WTC11 (cell line): ENCODE results near the gene MGAT3. TPM values are rescaled to one million over a fixed set of nuclear protein-coding genes. Genes with fewer than 3 reads are reported as not detected.
A peak's percentile ranks its signal among the peaks of the same experiment; 100 is the strongest.

ENCODE experiments used
- ATAC-seq: fragments of 200-7000 bp; cut with Tn5 transposase; 2 replicates; pipeline ENCODE4 v1.10.0; 2021; ENCODE audit warnings: mild to moderate bottlenecking, moderate library complexity
- CTCF ChIA-PET: fragments of 300-600 bp; sonication (Branson Sonifier 250); formaldehyde crosslinking; loops from one replicate; lab custom pipeline; 2021; ENCODE audit warnings: antibody characterized with exemption; lab: Charles Lee
- POLR2A ChIA-PET: fragments of 350-600 bp; sonication (Branson Sonifier 250); formaldehyde crosslinking; loops from one replicate; lab custom pipeline; 2021; ENCODE audit warnings: antibody characterized with exemption; lab: Charles Lee
- DNase-seq: peaks from one replicate; pipeline ENCODE4 v3.0.0; 2021; ENCODE audit warnings: low spot score
- H3K27ac Mint-ChIP-seq: 2 replicates; pipeline ENCODE4 v1.8.0; 2021; ENCODE audit warnings: mixed read lengths
- H3K27me3 Mint-ChIP-seq: 2 replicates; pipeline ENCODE4 v1.8.0; 2021; ENCODE audit warnings: low read depth, mild to moderate bottlenecking, moderate library complexity, mixed read lengths
- H3K36me3 Mint-ChIP-seq: 2 replicates; pipeline ENCODE4 v1.8.0; 2021; ENCODE audit warnings: mixed read lengths
- H3K4me1 Mint-ChIP-seq: 2 replicates; pipeline ENCODE4 v1.8.0; 2022; ENCODE audit warnings: mixed read lengths
- H3K4me3 Mint-ChIP-seq: 2 replicates; pipeline ENCODE4 v1.8.0; 2021; ENCODE audit warnings: mild to moderate bottlenecking, moderate library complexity, mixed read lengths
- H3K9me3 Mint-ChIP-seq: 2 replicates; pipeline ENCODE4 v1.8.0; 2021; ENCODE audit warnings: mixed read lengths
- ATF1 ChIP-seq: sonication (generic); formaldehyde crosslinking; IDR thresholded peaks from 2 replicates; pipeline ENCODE4 v1.8.1; 2023; ENCODE audit warnings: mild to moderate bottlenecking, moderate library complexity, missing genetic modification reagents
- CREB1 ChIP-seq: sonication (generic); formaldehyde crosslinking; IDR thresholded peaks from 2 replicates; pipeline ENCODE4 v1.8.0; 2023; ENCODE audit warnings: mild to moderate bottlenecking, missing genetic modification reagents
- EMX1 ChIP-seq: fragments of 250-450 bp; sonication (Bioruptor Pico); IDR thresholded peaks from 2 replicates; pipeline ENCODE4 v1.8.0; 2021; ENCODE audit warnings: mild to moderate bottlenecking
- ETV6 ChIP-seq: sonication (generic); formaldehyde crosslinking; IDR thresholded peaks from 2 replicates; pipeline ENCODE4 v1.8.1; 2022; ENCODE audit warnings: mild to moderate bottlenecking, missing genetic modification reagents
- HMGA2 ChIP-seq: fragments of 250-450 bp; sonication (Bioruptor Pico); IDR thresholded peaks from 2 replicates; pipeline ENCODE4 v1.4.0; 2021; ENCODE audit warnings: mild to moderate bottlenecking, moderate library complexity
- KAT7 ChIP-seq: sonication (generic); formaldehyde crosslinking; IDR thresholded peaks from 2 replicates; pipeline ENCODE4 v1.8.1; 2023; ENCODE audit warnings: missing genetic modification reagents, mild to moderate bottlenecking, borderline replicate concordance
- OVOL2 ChIP-seq: fragments of 250-450 bp; sonication (Bioruptor Pico); IDR thresholded peaks from 2 replicates; pipeline ENCODE4 v1.9.0; 2021; ENCODE audit warnings: mild to moderate bottlenecking, borderline replicate concordance
- SP1 ChIP-seq: sonication (generic); formaldehyde crosslinking; conservative IDR thresholded peaks from 2 replicates; pipeline ENCODE4 v1.8.1; 2022; ENCODE audit warnings: missing genetic modification reagents
- TEAD1 ChIP-seq: sonication (generic); formaldehyde crosslinking; IDR thresholded peaks from 2 replicates; pipeline ENCODE4 v1.8.0; 2022; ENCODE audit warnings: mild to moderate bottlenecking, missing genetic modification reagents
- ZNF396 ChIP-seq: fragments of 250-450 bp; sonication (Bioruptor Pico); IDR thresholded peaks from 2 replicates; pipeline ENCODE4 v1.8.0; 2021; ENCODE audit warnings: mild to moderate bottlenecking, moderate library complexity, borderline replicate concordance
- ZNF416 ChIP-seq: fragments of 250-450 bp; sonication (Bioruptor Pico); IDR thresholded peaks from 2 replicates; pipeline ENCODE4 v1.9.0; 2021; ENCODE audit warnings: mild to moderate bottlenecking, inconsistent platforms
- total RNA-seq: library from RNA; stranded (reverse); gene quantifications from 3 replicates; pipeline ENCODE4 v1.2.3, GENCODE V29; 2021
- TF ChIP-seq, protein P1 (sequence below): sonication (generic); formaldehyde crosslinking; IDR thresholded peaks from 2 replicates; pipeline ENCODE4 v1.8.0; 2022; ENCODE audit warnings: mild to moderate bottlenecking, missing genetic modification reagents
- TF ChIP-seq, protein P2 (sequence below): sonication (generic); formaldehyde crosslinking; IDR thresholded peaks from 2 replicates; pipeline ENCODE4 v1.8.0; 2023; ENCODE audit warnings: missing genetic modification reagents, mild to moderate bottlenecking, borderline replicate concordance
- TF ChIP-seq, protein P3 (sequence below): fragments of 250-450 bp; sonication (Bioruptor Pico); IDR thresholded peaks from 2 replicates; pipeline ENCODE4 v1.9.0; 2021; ENCODE audit warnings: mild to moderate bottlenecking
- TF ChIP-seq, protein P4 (sequence below): sonication (generic); formaldehyde crosslinking; IDR thresholded peaks from 2 replicates; pipeline ENCODE4 v1.8.1; 2023; ENCODE audit warnings: mild to moderate bottlenecking, missing genetic modification reagents, moderate library complexity
- TF ChIP-seq, protein P5 (sequence below): sonication (generic); formaldehyde crosslinking; IDR thresholded peaks from 2 replicates; pipeline ENCODE4 v1.8.0; 2022; ENCODE audit warnings: mild to moderate bottlenecking, missing genetic modification reagents

Gene MGAT3
- total RNA-seq, 1 experiment from 2014 or later = 11.4 TPM

DNA sequence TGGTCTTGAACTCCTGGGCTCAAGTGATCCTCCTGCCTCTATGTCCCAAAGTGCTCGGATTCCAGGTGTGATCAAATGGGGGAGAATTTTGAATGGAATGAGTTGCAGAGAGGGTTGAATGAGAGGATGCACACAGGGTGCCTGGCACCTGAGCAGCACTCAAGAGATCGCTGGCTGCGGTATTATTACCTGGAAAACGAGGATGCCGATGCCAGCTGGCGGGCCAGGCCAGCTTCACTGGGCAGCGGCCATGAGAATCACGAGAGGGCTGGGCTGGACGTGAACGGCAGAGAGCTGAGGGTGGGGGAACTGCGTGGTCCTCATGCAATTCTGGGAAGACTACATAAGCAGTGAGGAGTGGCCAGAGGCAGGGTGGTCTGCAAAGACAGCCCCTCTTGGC is 2.9 kb downstream of the MGAT3 start (continued):
- TF ChIP-seq, protein P1, sequence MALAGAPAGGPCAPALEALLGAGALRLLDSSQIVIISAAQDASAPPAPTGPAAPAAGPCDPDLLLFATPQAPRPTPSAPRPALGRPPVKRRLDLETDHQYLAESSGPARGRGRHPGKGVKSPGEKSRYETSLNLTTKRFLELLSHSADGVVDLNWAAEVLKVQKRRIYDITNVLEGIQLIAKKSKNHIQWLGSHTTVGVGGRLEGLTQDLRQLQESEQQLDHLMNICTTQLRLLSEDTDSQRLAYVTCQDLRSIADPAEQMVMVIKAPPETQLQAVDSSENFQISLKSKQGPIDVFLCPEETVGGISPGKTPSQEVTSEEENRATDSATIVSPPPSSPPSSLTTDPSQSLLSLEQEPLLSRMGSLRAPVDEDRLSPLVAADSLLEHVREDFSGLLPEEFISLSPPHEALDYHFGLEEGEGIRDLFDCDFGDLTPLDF (CRISPR knock-in tag) = no peak
- TF ChIP-seq, protein P2, sequence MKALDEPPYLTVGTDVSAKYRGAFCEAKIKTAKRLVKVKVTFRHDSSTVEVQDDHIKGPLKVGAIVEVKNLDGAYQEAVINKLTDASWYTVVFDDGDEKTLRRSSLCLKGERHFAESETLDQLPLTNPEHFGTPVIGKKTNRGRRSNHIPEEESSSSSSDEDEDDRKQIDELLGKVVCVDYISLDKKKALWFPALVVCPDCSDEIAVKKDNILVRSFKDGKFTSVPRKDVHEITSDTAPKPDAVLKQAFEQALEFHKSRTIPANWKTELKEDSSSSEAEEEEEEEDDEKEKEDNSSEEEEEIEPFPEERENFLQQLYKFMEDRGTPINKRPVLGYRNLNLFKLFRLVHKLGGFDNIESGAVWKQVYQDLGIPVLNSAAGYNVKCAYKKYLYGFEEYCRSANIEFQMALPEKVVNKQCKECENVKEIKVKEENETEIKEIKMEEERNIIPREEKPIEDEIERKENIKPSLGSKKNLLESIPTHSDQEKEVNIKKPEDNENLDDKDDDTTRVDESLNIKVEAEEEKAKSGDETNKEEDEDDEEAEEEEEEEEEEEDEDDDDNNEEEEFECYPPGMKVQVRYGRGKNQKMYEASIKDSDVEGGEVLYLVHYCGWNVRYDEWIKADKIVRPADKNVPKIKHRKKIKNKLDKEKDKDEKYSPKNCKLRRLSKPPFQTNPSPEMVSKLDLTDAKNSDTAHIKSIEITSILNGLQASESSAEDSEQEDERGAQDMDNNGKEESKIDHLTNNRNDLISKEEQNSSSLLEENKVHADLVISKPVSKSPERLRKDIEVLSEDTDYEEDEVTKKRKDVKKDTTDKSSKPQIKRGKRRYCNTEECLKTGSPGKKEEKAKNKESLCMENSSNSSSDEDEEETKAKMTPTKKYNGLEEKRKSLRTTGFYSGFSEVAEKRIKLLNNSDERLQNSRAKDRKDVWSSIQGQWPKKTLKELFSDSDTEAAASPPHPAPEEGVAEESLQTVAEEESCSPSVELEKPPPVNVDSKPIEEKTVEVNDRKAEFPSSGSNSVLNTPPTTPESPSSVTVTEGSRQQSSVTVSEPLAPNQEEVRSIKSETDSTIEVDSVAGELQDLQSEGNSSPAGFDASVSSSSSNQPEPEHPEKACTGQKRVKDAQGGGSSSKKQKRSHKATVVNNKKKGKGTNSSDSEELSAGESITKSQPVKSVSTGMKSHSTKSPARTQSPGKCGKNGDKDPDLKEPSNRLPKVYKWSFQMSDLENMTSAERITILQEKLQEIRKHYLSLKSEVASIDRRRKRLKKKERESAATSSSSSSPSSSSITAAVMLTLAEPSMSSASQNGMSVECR (CRISPR knock-in tag) = no peak
- TF ChIP-seq CREB1 (CRISPR knock-in tag) (no peak), ZNF396 (CRISPR knock-in tag) (no peak), HMGA2 (CRISPR knock-in tag) (no peak), KAT7 (CRISPR knock-in tag) (no peak)
- TF ChIP-seq, protein P3, sequence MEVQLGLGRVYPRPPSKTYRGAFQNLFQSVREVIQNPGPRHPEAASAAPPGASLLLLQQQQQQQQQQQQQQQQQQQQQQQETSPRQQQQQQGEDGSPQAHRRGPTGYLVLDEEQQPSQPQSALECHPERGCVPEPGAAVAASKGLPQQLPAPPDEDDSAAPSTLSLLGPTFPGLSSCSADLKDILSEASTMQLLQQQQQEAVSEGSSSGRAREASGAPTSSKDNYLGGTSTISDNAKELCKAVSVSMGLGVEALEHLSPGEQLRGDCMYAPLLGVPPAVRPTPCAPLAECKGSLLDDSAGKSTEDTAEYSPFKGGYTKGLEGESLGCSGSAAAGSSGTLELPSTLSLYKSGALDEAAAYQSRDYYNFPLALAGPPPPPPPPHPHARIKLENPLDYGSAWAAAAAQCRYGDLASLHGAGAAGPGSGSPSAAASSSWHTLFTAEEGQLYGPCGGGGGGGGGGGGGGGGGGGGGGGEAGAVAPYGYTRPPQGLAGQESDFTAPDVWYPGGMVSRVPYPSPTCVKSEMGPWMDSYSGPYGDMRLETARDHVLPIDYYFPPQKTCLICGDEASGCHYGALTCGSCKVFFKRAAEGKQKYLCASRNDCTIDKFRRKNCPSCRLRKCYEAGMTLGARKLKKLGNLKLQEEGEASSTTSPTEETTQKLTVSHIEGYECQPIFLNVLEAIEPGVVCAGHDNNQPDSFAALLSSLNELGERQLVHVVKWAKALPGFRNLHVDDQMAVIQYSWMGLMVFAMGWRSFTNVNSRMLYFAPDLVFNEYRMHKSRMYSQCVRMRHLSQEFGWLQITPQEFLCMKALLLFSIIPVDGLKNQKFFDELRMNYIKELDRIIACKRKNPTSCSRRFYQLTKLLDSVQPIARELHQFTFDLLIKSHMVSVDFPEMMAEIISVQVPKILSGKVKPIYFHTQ (CRISPR knock-in tag) = no peak
- TF ChIP-seq, protein P4, sequence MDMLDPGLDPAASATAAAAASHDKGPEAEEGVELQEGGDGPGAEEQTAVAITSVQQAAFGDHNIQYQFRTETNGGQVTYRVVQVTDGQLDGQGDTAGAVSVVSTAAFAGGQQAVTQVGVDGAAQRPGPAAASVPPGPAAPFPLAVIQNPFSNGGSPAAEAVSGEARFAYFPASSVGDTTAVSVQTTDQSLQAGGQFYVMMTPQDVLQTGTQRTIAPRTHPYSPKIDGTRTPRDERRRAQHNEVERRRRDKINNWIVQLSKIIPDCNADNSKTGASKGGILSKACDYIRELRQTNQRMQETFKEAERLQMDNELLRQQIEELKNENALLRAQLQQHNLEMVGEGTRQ (CRISPR knock-in tag) = no peak

DNA sequence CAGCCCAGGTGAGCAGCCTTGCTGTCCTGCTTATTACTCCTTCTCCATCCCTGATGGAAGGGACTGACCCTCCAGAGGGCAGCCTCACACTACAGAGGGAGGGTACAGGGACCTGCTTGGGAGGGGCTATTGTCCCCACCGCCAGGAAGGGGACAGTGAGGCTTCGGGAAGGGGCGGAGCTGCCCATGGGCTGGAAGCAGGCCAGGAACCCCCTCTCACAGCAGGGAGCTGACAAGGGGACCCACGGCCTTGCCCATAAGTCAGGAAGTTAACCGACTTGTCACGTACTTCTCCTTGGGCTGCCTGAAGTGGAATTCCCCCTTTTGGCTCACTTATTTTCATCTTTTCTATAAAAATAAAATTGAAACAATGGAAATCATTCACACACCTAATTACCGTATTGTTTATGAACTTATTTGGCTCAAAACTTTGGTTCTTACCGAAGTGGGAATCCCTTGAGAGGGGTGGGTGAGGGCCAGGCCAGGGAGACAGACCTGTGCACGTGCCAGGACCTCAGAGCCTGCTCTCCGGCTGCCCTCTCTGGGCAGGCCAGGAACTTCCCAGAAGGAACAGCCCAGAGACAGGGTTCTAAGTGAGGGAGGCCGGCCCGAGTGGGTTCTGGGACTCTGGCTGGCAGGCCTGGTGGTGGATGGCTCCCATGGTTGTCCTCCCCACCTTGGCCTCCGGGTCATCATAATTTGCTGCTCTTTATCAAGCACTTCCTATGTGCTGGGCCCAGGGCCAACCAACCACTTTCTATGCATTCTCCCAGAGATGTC is 5.8 kb downstream of the MGAT3 start:
- H3K4me3 Mint-ChIP-seq = no peak overlapping the region
- peak; percentile 41; the same call in 1 of the 2 replicates for TF ChIP-seq SP1 (CRISPR knock-in tag)
- TF ChIP-seq TEAD1 (CRISPR knock-in tag) = no peak
- ATAC-seq (peak; percentile 81), DNase-seq (peak; percentile 62)
- H3K36me3 Mint-ChIP-seq = no peaks in the 10 kb centered on the region
- H3K4me1 Mint-ChIP-seq = peaks cover 11% of the 10 kb centered on the region
- no peaks in the 10 kb centered on the region for H3K9me3 Mint-ChIP-seq
- ChIA-PET POLR2A (interaction anchor here (0.5 to 1.1 kb wide), 2 partner anchors 21 to 55 kb away, joined by 3 read pairs; no protein-coding TSS in a partner anchor), CTCF (interaction anchor here (0.6 to 2.9 kb wide), 16 partner anchors 9 to 120 kb away, joined by 3 to 17 read pairs (median 4); partner anchors contain the start of gene TAB1)
- H3K27ac Mint-ChIP-seq = 0 out of 2 replicates have a peak overlapping the region, but pooled peaks have one; percentile 12
- H3K27me3 Mint-ChIP-seq = peaks cover 21% of the 10 kb centered on the region

DNA sequence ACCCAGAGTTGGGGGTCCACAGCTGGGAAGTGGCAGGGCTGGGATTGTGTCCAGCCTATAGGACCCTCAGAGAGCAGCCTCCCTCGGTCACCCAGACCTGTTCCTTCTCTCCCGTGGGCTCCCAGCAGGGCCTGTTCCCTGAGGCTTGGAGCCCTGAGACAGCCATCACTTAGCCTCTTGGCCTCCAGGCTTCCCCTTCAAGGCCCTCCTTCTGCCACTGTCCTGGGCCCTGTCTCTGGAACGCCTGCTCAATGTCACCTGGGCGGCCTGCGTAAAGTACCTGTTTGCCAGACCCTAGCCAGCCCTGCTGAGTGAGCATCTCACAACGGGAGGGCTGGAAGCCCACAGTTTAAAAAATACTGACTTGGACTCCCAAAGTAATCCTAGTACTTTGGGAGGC is 6.5 kb downstream of the MGAT3 start:
- no peak for DNase-seq
- no peak for TF ChIP-seq ATF1
- no peak for TF ChIP-seq KAT7 (CRISPR knock-in tag)
- TF ChIP-seq ETV6 = no peak
- TF ChIP-seq, protein P5, sequence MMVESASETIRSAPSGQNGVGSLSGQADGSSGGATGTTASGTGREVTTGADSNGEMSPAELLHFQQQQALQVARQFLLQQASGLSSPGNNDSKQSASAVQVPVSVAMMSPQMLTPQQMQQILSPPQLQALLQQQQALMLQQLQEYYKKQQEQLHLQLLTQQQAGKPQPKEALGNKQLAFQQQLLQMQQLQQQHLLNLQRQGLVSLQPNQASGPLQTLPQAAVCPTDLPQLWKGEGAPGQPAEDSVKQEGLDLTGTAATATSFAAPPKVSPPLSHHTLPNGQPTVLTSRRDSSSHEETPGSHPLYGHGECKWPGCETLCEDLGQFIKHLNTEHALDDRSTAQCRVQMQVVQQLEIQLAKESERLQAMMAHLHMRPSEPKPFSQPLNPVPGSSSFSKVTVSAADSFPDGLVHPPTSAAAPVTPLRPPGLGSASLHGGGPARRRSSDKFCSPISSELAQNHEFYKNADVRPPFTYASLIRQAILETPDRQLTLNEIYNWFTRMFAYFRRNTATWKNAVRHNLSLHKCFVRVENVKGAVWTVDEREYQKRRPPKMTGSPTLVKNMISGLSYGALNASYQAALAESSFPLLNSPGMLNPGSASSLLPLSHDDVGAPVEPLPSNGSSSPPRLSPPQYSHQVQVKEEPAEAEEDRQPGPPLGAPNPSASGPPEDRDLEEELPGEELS (CRISPR knock-in tag) = no peak
- TF ChIP-seq ZNF416 (CRISPR knock-in tag) = no peak
- no peak for TF ChIP-seq EMX1 (CRISPR knock-in tag)
- TF ChIP-seq, protein P1 (CRISPR knock-in tag) = no peak
- TF ChIP-seq OVOL2 (CRISPR knock-in tag) = no peak
- H3K4me1 Mint-ChIP-seq = peaks cover 8% of the 10 kb centered on the region

More for the DNA sequence above, 6.5 kb downstream of the MGAT3 start:
- ATAC-seq = no peak
- Mint-ChIP-seq H3K9me3 (no peaks in the 10 kb centered on the region), H3K27ac (no peak overlapping the region), H3K36me3 (no peaks in the 10 kb centered on the region), H3K27me3 (peaks cover 17% of the 10 kb centered on the region), H3K4me3 (no peak overlapping the region)
- ChIA-PET CTCF (interaction anchor here (0.5 to 1.6 kb wide), 2 partner anchors 21 to 66 kb away, joined by 5 to 6 read pairs; no protein-coding TSS in a partner anchor), POLR2A (no interaction called here)
